Body of pancreas (tissue), 4 donors: ENCODE results near the gene NPR3.

ENCODE experiments used
- POLR2A ChIP-seq, 3 donors: fragments of 450-650 bp; IDR thresholded peaks; one replicate each; pipeline ENCODE4 v1.6.1; 2016; ENCODE audit warnings: antibody characterized with exemption in 3 of 3, mild to moderate bottlenecking in 2 of 3
- TF ChIP-seq, protein P1 (sequence below), 7 experiments: fragments of 450-650 bp in 4 of 7; fragments of 200-600 bp in 3 of 7; sonication (generic) in 3 of 7; IDR thresholded peaks; one replicate each; pipeline ENCODE4 v1.5.1; 2016 to 2019; ENCODE audit warnings: antibody characterized with exemption in 7 of 7

DNA sequence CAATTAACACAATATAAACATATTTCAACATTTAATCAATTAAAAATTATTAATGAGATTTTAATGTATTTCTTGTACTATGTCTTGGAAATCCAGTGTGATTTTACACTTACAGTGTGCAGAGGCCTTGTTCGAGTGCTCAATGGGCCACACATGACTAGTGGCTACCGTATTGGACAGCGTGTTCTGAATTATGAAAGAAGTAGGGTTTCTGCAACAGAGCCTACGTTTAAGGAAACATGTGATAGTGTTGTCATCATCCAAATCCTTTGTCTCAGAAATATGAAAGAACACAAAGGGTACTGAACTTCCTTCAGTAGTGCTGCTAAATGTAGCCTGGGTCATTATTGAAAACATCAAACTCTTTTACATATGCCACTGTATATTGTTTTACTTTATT is 29.5 kb downstream of the NPR3 start:
- TF ChIP-seq, protein P1, sequence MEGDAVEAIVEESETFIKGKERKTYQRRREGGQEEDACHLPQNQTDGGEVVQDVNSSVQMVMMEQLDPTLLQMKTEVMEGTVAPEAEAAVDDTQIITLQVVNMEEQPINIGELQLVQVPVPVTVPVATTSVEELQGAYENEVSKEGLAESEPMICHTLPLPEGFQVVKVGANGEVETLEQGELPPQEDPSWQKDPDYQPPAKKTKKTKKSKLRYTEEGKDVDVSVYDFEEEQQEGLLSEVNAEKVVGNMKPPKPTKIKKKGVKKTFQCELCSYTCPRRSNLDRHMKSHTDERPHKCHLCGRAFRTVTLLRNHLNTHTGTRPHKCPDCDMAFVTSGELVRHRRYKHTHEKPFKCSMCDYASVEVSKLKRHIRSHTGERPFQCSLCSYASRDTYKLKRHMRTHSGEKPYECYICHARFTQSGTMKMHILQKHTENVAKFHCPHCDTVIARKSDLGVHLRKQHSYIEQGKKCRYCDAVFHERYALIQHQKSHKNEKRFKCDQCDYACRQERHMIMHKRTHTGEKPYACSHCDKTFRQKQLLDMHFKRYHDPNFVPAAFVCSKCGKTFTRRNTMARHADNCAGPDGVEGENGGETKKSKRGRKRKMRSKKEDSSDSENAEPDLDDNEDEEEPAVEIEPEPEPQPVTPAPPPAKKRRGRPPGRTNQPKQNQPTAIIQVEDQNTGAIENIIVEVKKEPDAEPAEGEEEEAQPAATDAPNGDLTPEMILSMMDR (IDR thresholded peaks at IDR 0.05) = no peak
- no peak for TF ChIP-seq POLR2A (IDR thresholded peaks at IDR 0.05)
